GM12873 (cell line): Measurements from ENCODE around the gene RABL2B.

Source experiments
- CTCF ChIP-seq: IDR thresholded peaks from 2 replicates; pipeline ENCODE4 v1.5.1; 2012; ENCODE audit warnings: low read depth, mild to moderate bottlenecking, moderate library complexity, low read length, control low read depth; ENCODE audit not compliant: insufficient read depth; ENCODE audit errors: missing control alignments

The RABL2B gene

DNA sequence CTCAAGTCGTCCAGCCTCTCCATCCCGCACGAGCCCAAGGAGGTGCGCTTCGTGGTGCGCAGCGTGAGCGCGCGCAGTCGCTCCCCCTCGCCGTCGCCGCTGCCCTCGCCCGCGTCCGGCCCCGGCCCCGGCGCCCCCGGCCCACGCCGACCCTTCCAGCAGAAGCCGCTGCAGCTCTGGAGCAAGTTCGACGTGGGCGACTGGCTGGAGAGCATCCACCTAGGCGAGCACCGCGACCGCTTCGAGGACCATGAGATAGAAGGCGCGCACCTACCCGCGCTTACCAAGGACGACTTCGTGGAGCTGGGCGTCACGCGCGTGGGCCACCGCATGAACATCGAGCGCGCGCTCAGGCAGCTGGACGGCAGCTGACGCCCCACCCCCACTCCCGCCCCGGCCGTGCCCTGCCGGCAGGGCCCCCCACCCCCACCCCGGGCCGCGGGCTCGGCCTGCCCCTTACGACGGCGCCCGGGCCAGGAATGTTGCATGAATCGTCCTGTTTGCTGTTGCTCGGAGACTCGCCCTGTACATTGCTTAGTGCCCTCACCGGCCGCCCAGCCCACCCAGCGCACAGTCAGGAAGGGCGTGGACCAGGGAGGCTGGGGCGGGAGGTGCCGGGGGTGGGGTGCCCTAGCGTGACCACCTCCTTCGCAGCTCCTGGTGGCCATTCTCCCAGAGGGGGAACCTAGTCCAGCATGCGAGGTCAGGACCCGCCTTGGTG, 52.3 kb downstream of the RABL2B start:
- TF ChIP-seq CTCF: no peak

DNA sequence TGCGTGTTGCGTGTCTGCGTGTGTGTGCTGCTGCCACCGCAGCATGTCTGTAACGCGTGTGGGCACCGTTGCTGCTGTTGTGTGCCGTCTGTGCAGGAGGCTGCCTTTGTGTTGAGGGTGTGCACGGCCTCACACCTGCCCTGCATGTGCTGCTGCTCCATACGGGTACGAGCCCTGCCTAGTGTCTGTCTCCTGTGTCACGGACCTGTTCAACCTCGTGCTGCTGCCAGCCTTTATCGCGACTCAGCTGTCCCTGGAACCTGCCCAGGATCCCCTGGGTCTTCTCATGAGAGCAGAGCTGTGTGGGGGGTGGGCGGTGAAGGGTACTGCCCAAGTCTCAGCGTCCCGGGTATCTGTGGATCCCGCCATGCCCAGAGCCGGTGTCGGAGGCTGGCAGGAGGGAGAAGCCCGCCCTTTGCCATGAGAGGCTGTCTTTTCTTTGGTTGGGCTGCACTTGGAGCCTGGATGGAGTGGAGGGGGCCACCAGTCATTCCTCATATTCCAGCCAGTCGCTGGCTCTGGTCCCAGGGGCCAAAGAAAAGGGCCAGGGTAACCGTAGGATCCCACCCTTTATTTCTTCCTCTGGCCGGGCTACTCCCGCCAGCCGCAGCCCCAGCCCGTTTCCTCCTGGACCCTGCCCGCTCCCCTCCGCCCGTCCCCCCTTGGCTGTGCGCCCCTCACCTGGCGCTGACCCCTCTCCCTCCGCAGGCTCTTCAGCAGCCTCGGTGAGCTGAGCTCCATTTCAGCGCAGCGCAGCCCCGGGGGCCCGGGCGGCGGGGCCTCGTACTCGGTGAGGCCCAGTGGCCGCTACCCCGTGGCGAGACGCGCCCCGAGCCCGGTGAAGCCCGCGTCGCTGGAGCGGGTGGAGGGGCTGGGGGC, 53.2 kb downstream of the RABL2B start:
- no peak for TF ChIP-seq CTCF

GRCh38 chr22:50729391-50730012, 53.9 kb downstream of the RABL2B start:
- TF ChIP-seq CTCF: no peak

DNA sequence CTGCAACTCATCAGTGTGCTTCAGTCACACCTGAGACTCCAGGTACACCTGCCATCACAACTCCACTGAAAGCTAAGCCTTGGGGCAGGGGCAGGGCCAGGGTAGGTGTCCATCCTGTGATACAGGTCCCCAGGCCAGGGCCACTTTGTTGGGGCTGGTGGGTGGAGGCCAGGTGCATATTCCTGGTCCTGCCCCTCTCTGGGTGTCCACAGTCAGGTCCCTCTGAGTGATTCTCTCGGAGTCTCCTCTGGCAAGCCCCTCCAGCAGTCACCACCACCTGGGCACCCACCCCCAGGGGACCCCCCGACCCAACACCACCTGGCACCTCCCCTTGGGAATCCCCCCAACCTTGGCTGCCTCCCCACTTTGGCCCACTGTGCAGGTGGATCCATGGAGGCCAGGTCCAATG, 54.9 kb downstream of the RABL2B start:
- TF ChIP-seq CTCF: no peak

GRCh38 chr22:50727678-50728522, 55.5 kb downstream of the RABL2B start:
- no peak for TF ChIP-seq CTCF

GRCh38 chr22:50726643-50727340, 56.6 kb downstream of the RABL2B start:
- TF ChIP-seq CTCF: no peak
